Measurements from ENCODE around the gene UST.
A peak's percentile ranks its signal among the peaks of the same experiment; 100 is the strongest.

Gene UST

DNA sequence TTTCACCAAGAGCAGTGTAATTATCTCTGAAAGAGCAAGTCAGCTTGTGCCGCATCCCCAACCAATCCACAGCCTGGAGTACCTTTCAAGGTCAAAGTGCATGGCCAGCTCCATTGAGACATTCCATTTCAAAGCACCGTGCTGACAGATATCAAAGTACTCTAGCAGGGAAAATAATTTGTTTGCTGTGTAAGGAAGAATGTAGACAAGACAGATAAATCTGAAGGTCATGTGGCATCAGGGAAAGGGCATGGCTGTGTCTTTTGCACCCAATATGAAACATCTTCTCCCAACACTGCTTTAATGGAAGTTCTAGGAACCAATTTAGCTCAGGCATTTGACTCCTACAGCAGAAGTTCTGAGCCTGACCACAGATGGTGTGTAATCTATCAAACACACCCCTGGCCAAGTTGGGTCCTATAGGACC, 328.0 kb downstream of the UST start:
- no peak for DNase-seq

DNA sequence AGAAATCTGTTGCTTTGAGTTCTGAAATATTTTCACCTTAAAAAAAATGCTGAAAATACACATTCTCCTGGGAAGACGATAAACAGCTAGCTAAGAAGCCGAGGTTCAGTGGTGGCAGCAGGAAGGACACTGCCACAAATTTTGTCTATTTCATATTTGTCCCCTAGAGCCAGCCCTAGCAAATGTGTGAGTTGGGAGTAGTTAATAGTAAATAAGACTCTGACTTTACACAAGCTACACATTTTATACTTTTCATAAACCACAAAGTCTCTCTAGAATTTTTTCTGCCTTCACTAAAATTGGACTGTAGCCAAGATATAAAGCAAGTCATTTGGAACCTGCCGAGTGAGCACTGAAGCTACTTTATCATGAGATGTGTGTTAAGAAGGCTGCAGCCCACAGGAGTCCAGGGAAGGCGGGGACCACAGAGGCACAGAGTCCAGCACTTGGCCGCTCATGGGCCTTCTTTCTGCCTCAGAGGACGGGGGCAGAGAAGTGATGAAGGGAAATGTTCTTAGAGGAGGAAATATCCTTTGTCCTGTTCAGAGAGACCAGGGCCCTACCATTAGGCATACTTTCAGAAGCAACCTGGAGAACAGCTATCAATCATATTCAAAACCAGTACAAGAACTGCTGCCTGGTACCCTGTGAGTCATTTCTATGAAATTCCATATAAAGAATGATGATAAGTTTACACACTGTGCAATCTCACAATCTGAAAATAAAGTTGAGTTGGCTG, 329.0 kb downstream of the UST start:
- no peak for DNase-seq

DNA sequence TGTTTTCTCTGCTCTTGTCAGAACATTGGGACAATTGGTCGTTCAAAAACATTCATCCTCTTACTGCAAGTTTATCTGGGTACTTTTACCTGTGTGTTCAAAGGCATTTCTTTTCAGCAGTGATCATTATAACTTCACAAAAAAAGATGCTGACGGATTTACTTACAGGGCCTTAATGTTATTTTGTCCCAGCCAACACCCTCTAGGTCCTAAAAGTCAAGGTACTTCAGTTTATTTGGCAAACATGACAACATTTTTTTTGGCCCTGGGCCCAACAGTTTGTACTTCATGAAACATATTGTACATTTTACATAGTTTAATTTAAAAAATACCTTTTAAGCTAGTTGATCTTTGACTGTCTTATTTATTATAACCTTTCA, 329.5 kb downstream of the UST start:
- no peak for DNase-seq

DNA sequence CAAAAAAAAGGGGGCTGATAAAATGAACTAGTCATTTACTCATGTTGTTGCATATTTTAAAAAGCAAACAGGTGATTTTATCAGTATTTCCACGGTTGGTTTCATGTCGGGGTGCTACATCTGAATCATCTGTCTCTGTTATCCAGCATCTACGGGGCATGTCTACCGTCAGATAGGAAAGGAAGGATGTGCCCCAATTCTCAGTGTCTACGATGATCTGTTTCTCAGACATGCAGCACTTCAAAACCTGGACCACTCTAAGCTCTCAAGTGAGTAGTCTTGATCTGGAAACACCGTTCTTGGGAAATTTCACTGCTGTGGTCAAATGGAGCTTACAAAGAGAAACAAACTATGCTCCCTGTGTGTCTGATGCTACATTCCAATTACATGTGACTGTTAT, 330.4 kb downstream of the UST start:
- no peak for DNase-seq

DNA sequence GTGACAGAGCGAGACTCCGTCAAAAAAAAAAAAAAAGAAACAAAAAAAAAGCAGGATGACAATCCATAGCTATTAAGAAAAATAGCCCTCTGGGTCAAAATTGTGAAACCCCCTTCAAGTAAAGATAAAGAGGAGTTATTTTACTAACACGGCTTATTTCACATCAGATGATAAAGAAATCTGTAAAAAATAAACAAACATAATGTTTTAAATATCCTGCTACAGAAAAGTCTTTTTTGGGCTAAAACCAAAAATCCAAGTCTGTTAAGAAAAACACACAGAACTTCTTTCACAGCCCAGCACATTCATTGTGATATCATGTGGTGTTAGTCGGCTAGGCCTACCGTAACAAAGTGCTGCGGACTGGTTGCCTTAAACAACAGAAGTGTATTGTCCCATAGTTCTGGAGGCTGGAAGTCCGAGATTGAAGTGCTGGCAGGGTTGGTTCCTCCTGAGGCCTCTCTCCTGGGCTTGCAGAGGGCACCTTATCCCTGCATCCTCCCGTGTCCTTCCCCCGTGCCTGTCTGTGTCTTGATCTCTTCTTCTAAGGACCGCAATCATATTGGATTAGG, 331.5 kb downstream of the UST start:
- DNase-seq = no peak

DNA sequence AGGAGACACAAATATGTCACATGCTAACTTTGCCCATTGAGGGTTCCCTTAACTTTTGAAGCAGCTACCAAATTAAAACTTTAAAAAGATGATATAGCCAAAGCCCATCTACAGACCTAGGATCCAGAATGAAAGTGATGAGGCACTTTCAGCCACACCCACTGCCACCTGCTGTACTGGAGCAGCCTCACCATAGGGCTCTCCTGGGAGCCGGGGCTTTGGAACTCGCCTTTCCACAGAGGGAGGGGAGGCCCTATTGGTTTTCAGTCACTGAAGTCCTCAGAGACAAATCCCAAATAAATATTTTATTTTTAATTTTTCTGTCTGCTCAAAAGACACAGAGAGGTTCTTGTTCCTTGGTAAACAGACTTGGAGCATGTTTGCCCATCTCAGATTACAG, 332.6 kb downstream of the UST start:
- DNase-seq = no peak

DNA sequence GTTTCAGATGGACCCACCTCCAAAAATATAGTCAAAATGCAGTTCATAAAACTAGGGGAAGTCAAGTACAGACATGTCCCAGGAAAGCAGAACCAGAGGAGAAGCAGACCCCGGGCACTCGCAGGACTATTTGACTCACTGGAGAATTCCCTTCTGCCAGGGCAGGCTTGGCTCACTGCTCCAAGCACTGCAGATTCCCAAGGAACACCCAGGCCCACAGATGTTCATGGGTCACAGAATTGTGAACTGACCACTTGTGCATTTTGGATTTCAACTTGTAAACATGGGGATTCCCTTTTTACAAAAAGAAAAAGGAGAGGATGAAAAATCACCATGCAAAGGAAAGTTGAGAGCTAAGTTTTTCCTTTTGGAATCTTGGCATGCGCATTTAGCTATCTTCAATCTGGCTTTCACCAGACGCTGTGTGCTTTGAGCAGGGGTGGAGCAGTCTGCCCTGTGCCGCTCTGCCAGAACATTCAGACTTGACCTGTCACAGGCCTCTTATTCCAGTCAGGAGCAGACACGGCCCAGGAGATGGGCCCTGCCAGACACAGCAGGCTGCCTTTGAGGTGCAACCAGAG, 333.2 kb downstream of the UST start:
- no peak for DNase-seq

DNA sequence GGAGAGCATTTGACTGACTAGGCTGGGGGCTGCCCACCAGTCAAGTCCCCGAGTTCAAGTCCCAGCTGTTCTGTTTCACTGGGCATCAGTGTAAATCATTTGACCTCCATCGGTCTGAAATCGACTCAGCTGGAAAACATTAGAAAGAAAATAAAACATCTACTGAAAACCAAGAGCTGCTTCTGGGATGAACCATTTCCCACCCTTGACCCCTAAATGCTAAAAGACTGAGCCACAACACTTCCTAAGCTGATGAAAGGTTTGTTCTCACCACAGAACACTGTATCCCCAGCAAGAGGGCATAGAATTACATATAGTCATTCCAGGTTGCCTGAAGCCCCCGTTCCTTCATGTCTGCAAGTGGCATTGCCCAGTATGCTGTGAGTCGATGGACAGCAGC, 333.7 kb downstream of the UST start:
- no peak for DNase-seq

DNA sequence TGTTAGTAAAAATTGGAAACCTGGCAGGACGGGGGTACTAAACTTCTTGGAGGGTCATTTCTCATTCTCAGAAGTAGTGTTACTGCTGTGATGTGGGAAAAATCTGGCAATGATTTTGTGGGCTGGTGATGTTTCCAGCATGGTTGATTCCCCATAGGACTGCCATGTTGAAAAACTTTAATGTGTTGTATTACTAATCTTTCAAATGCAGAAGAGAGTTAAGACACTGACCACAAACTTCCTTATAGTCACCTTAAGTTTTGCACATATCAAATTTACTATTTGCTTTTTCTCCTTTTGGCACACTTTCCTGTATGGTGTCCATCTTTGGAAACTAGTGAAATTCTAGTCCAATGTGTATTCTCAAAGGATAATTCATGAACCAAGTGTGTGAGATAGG, 334.5 kb downstream of the UST start:
- no peak for DNase-seq

DNA sequence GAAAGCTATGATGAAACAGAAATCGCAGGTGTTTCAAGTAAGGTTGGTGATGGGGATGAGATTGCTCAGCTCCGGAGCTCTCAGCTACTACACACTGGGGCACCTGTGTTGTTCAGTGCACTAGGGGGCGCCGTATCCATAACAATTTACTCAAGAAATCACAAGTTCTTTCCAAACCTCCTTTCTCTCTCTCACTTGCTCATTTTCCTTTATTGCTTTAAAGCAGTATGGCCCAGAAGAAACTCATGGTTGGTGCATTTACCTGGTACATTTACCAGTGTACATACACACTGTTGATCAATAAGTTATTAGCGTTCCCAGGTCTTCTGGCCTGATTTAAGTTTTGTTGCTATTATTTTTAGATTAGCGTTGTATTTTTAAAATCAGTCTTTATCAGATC, 335.5 kb downstream of the UST start:
- peak; percentile 56 for DNase-seq

DNA sequence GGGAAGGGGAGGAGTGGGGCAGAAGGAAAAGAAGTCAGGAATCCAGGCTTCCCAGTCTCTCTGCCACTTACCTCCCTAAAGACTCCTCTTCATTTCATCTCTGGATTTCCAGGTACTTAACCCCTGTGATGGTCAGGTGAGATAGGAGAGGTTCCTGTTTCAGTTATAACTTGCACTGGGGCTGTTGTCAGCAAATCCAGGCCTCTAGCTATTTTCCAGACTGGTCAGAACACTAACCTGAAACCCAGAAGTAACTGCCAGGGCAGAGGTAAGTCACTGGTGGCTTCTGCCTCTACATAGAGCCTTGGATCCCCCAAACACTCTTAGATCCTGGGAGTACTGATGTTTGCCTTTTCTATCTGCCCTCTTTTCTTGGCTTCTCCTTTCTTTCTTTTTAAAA, 337.2 kb downstream of the UST start:
- no peak for DNase-seq

DNA sequence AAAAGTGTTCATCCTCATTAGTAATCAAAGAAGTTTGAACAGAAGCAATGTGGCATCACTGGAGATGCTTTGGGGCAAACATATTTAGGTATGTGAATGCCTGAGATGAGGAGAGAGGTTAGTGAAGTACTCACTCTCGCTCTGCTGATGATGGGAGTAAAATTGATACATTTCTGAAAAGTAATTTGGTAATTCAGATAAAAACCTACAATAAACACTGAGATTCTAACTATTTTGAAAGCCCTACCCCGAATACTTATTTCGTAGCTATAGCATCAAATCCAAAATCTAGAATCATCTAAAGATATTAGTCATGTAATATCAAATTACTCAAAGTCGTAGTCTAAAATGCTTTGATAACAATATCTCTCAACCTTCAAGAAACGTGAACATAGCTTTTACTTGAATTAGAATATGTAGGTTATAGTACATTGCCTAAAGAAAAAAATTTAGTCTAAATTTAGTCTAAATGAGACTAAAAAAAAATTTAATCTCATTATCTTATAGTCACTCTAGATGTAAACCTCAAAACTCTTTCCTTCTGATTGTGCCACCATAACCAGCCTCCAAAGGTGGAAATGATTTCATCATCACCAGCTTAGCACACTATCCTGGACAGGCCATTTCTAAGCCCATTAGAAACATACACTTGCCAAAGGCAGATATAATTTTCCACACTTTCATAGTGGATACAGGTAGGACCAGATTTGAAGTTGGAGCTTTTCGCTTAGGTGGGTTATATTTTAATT, 338.2 kb downstream of the UST start:
- no peak for DNase-seq

DNA sequence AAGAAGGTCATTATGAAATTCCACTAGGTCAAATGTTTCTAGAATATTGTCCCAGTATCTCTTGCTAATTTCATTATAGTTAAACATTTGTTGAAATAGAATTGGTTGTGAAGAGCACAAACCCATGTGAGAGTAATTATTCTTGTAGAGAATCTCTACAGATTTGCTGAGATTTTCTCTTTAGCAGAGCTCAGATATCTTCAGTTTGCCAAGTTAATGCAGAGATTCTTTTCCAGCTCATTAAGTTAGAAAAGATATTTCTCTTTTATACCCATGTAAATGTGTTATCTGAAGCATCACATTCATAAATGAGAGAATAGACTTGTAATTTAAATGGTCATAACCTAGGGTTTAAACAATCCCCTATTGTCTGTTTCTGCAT, 338.7 kb downstream of the UST start:
- DNase-seq = no peak

DNA sequence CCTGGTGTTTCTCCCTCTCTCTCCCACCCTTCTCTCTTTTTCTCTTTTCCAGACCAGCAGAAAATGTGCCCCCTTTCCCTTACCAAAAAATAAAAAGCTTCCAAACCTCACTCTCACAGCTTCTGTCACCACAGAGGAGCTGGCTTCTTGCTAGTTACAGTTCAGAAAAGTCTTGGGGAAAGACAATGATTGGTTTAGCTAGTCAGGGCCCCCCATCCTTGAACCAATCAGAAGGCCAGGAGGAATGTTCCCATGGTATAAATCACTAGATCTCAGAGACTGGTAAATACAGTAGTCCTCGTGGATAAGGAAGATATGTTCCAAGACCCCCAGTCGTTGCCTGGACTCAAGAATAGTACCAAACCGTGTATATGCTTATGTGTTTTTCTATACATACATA, 339.5 kb downstream of the UST start:
- DNase-seq = no peak

DNA sequence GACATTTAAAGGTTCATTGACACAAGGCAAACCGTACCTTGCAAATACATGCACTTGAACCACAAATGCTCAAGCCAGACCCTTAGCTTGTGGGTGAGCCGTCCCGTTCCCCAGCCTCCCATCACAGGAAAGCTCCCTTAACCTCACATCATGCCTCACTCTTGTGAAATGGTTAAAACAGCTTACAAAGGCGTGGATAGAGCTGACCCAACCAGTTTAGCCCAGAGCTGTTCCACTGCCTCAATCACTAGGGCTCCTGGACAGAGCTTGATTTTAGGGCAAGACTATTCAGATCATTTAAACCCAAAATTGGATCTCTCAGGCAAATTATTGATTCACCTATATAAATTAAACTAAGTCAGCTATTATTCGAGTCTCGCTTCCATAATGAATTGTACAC, 341.1 kb downstream of the UST start:
- no peak for DNase-seq

DNA sequence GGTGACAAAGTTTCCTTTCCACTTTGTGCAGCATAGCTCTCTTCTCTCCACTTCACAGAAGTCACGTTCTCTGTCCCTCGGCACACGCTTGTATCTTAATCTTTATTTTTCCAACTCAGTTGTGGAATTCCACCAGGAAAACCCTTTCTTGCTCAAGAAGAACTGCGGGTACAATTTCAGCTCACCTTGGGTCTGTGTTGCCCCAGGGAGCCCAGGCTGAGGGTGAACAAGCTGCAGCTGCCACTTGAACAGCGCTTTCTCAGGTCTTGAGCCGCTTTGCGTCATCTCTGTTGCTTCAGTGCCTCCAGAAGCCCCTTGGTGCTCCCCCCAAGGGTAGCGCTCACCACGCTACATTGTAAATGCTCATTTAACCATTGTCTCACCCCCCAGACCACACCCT, 341.5 kb downstream of the UST start:
- no peak for DNase-seq

DNA sequence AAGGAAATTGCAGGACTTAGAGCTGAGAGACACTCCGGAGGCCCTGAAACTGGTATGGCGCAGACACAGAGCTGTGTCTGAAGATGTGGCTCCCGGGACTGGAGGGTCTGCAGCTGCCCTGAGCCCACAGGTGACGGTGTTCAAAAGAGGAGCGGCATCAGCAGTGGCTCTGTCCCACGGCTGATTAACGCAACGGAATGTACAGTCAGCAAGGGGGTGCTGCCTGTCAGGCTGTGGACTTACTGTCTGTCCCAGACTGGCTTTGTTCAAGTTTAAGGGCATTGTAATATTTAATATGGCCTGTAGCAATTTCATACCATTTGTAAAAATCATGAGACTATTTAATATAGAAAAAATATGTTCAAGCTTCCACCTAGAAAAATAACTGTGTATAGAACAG, 342.7 kb downstream of the UST start:
- no peak for DNase-seq

DNA sequence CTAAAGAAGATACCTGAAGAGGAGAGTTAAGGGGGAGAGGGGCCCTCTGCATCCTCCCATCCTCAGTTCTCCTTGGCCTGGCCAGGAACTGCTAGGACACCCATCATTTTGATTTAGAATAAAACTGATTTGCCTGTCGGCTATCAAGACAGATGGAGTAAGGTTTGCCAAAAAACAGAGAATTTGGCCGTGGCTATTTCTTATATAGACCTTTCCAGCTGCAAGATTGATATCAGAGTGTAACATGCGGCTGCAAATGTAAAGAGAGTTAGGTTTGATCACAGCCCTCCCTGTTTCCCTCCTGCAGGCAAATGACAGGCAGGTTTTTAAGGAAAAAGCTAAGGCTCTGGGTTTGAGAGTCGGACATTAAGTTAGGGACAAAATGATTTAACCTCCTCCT, 344.1 kb downstream of the UST start:
- DNase-seq = no peak

DNA sequence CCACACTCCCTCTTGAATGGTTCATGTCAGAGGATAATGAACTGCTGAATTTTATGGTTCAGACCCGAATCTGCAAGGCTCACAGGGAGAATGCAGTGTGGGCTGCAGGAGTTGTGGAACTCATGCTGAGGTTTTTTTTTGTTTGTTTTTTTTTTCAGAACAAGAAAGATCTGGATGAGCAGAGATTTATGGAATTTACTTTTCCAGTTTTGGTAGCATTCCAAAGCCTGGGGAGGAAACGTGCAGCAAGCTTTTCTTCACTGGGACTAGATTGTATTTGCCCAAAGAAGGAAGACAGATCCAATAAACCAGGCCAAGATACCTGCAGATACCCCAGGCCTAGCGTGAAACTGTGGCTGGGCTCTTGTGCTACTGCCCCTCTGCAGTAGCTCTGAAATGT, 346.8 kb downstream of the UST start:
- DNase-seq = no peak

DNA sequence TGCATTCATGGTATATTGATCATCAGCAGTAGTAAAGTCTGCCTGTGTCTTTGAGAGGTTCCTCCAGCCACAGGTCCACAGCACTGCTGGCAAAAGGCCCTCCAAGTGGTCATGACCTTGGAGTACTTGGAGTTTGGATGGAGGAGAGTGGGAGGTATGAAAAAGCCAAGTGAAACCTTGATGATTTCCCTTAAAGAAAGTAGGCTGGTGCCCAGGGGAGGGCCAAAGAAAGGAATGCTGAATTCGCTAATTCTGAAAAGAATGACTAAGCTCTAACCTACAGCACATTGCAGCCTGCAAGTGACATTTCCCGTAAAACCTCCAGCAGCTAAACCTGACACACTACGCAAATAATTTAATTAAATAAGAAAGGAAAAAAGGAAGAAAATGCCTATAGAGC, 347.3 kb downstream of the UST start:
- DNase-seq = no peak

DNA sequence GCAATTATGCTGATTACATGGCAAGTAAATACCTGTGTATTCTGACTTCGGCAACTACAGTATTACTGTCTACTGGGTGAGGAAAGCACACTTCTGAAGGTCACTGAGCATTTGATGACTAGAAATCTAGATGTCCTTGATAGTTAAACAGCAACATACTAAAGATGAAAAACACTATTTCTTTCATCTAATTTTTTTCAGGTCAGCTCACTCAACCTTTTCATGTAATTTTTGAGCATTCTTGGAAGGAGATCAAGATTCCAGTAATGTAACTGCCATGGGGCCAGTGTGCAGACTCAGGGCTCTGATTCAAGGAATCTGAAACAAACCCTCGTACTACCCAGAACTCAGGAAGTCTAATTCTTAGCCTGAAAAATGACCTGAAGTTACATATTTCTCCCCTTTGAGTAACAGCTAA, 348.1 kb downstream of the UST start:
- no peak for DNase-seq

DNA sequence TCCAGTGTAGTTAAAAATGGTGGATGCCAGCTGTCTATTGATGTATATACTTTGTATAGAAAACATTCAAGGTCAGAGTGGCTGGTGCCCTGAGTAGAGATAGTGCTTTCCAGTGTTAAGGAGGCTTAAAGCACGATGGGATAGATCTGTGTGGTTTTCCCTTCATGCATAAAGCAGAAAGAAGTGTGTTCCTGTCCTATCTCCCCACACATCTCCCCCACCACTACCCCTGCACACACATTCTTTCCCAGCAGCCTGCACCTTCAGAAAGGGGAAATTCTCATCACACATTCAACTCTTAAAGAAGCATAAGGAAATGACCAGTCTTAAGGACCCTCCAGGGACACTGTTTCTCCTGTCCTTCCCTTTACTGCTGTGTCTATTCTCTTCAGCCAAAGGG, 349.0 kb downstream of the UST start:
- no peak for DNase-seq

DNA sequence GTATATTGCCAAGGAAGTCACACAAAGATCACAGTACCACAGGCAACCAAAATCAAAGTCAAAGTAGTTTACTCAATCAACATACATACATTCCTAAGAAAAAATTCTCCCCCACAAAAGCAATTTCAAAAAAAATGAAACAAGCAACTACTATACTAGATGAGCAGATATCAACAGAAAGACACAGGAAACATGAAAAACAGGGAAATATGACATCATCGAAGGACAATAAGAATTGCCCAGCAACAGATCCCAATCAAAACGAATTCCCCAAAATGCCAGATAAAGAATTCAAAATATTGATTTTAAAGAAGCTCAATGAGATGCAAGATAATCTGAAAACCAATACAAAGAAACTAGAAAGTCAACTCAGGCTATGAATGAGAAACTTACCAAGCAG, 351.0 kb downstream of the UST start:
- DNase-seq = no peak

DNA sequence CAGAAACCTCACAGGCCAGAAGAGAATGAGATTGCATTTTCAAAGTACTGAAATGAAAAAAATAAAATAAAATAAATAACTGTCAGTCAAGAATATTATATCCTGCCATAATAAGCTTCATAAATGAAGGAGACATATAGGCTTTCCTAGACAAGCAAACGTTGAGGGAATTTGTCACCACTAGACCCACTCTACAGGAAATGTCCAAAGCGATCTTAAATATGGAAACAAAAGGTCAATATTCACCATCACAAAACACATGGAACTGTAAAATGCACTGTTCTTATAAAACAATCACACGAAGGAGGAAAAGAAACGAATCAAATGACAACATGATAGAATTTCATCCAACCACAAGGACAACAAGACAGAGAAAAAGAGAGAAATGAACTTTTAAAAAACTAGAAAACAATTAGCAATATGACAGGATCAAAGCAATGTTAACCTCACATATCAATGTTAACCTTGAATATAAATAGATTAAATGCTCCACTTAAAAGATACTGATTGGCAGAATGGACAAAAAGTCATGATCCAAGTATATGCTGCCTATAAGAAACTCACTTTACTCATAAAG, 352.0 kb downstream of the UST start:
- no peak for DNase-seq

Data from NCI-H774 (cell line).